GM18520 (cell line): ENCODE measurements around the gene GUCA2A.
"Not testable (repeated sequence)": the region's sequence is repeated elsewhere in the genome, so short reads cannot be mapped to it uniquely, and the experiment has no call there.

Experiments
- ATAC-seq: cut with Tn5 transposase; IDR thresholded peaks from one replicate; pipeline ENCODE4 v1.9.1; 2021; ENCODE audit not compliant: unreplicated experiment

Gene GUCA2A

GRCh38 chr1:42164551-42165420 is at the start of gene GUCA2A:
Gene GUCA2A, minus strand, starts transcription at chr1:42164745. Its CDS starts 33 bp downstream, at chr1:42164712.
- no peak for ATAC-seq

- no peak for ATAC-seq
Measured at GRCh38 chr1:42211224-42211623, 46.7 kb upstream of the GUCA2A start.

- no peak for ATAC-seq
Measured at GRCh38 chr1:42210421-42211133, 46.0 kb upstream of the GUCA2A start.

- ATAC-seq = no peak
Measured at GRCh38 chr1:42209526-42210251, 45.1 kb upstream of the GUCA2A start.

GRCh38 chr1:42206930-42207329 is 42.4 kb upstream of the GUCA2A start:
- ATAC-seq = not testable (repeated sequence)

GRCh38 chr1:42206164-42206563 is 41.6 kb upstream of the GUCA2A start:
- no peak for ATAC-seq

GRCh38 chr1:42201986-42202385 is 37.4 kb upstream of the GUCA2A start:
- no peak for ATAC-seq

- ATAC-seq = no peak
Measured at GRCh38 chr1:42198251-42198650, 33.7 kb upstream of the GUCA2A start.

- ATAC-seq = no peak
Measured at GRCh38 chr1:42195841-42196240, 31.3 kb upstream of the GUCA2A start.

GRCh38 chr1:42192106-42192505 is 27.6 kb upstream of the GUCA2A start:
- no peak for ATAC-seq

GRCh38 chr1:42191319-42191718 is 26.8 kb upstream of the GUCA2A start:
- ATAC-seq = no peak

- no peak for ATAC-seq
Measured at GRCh38 chr1:42189931-42190853, 25.6 kb upstream of the GUCA2A start.

GRCh38 chr1:42186152-42186551 is 21.6 kb upstream of the GUCA2A start:
- ATAC-seq = no peak

GRCh38 chr1:42184616-42185015 is 20.1 kb upstream of the GUCA2A start:
- ATAC-seq = no peak

- no peak for ATAC-seq
Measured at GRCh38 chr1:42183957-42184268, 19.4 kb upstream of the GUCA2A start.

- no peak for ATAC-seq
Measured at GRCh38 chr1:42183210-42183956, 18.8 kb upstream of the GUCA2A start.

GRCh38 chr1:42181687-42182086 is 17.1 kb upstream of the GUCA2A start:
- no peak for ATAC-seq

- no peak for ATAC-seq
Measured at GRCh38 chr1:42179900-42180329, 15.4 kb upstream of the GUCA2A start.

GRCh38 chr1:42179275-42179674 is 14.7 kb upstream of the GUCA2A start:
- ATAC-seq = no peak

- no peak for ATAC-seq
Measured at GRCh38 chr1:42178249-42178648, 13.7 kb upstream of the GUCA2A start.
